ENCODE results near the gene INAFM1.
"Not testable (repeated sequence)": the region's sequence is repeated elsewhere in the genome, so short reads cannot be mapped to it uniquely, and the experiment has no call there.

Gene INAFM1

GRCh38 chr19:47240996-47241918 lies 33.4 kb upstream of the INAFM1 start:
- DNase-seq (ENCODE audit: low spot score): peak; percentile 83

- DNase-seq (ENCODE audit: low spot score): no peak
Observed at GRCh38 chr19:47241919-47242577, 32.6 kb upstream of the INAFM1 start.

GRCh38 chr19:47243364-47243775 lies 31.3 kb upstream of the INAFM1 start:
- DNase-seq (ENCODE audit: low spot score): no peak

GRCh38 chr19:47243776-47244547 lies 30.7 kb upstream of the INAFM1 start:
- peak; percentile 97 for DNase-seq (ENCODE audit: low spot score)

- DNase-seq (ENCODE audit: low spot score): peak; percentile 81
Observed at GRCh38 chr19:47247308-47247990, 27.2 kb upstream of the INAFM1 start.

- not testable (repeated sequence) for DNase-seq (ENCODE audit: low spot score)
Observed at GRCh38 chr19:47253016-47253415, 21.7 kb upstream of the INAFM1 start.

- DNase-seq (ENCODE audit: low spot score): peak; percentile 61
Observed at GRCh38 chr19:47253467-47253881, 21.2 kb upstream of the INAFM1 start.

GRCh38 chr19:47253970-47254369 lies 20.7 kb upstream of the INAFM1 start:
- no peak for DNase-seq (ENCODE audit: low spot score)

- DNase-seq (ENCODE audit: low spot score): peak; percentile 97
Observed at GRCh38 chr19:47255879-47256692, 18.6 kb upstream of the INAFM1 start, which contains the start of gene CCDC9. Gene CCDC9 (plus strand): TSS chr19:47256525. CDS start chr19:47258401, 1,876 bp downstream.

- DNase-seq (ENCODE audit: low spot score): peak; percentile 98
Observed at GRCh38 chr19:47256693-47257410, 17.8 kb upstream of the INAFM1 start.

GRCh38 chr19:47257411-47258169 lies 17.1 kb upstream of the INAFM1 start:
- DNase-seq (ENCODE audit: low spot score): no peak

GRCh38 chr19:47258434-47258833 lies 16.3 kb upstream of the INAFM1 start:
- no peak for DNase-seq (ENCODE audit: low spot score)

- DNase-seq (ENCODE audit: low spot score): no peak
Observed at GRCh38 chr19:47258895-47259555, 15.7 kb upstream of the INAFM1 start.

GRCh38 chr19:47260476-47260875 lies 14.2 kb upstream of the INAFM1 start:
- no peak for DNase-seq (ENCODE audit: low spot score)

GRCh38 chr19:47261946-47262793 lies 12.5 kb upstream of the INAFM1 start:
- not testable (repeated sequence) for DNase-seq (ENCODE audit: low spot score)

- DNase-seq (ENCODE audit: low spot score): no peak
Observed at GRCh38 chr19:47264629-47265028, 10.1 kb upstream of the INAFM1 start.

- no peak for DNase-seq (ENCODE audit: low spot score)
Observed at GRCh38 chr19:47266401-47266941, 8.2 kb upstream of the INAFM1 start.

GRCh38 chr19:47267350-47267759 lies 7.3 kb upstream of the INAFM1 start:
- no peak for DNase-seq (ENCODE audit: low spot score)

Data from RKO (cell line).